ENCODE data around the gene C2orf80. TPM values are rescaled to one million over a fixed set of nuclear protein-coding genes. Genes with fewer than 3 reads are reported as not detected.
A peak's percentile ranks its signal among the peaks of the same experiment; 100 is the strongest.

Gene C2orf80
- polyA plus RNA-seq, 1 of the 3 experiments (the other 2 are of a cell fraction): not detected

- no peaks in the 10 kb centered on the region for H3K36me3 ChIP-seq (replicated peaks in 1 of 2; ENCODE audit: control insufficient read depth in 1 of 2, insufficient read depth in 2 of 2, low read length in 1 of 2)
- H3K79me2 ChIP-seq (ENCODE audit: insufficient read depth): no peaks in the 10 kb centered on the region
- POLR2A ChIA-PET: no interaction called here
- no peaks in the 10 kb centered on the region for H3K9me2 ChIP-seq
- no peaks in the 10 kb centered on the region for H4K20me1 ChIP-seq (ENCODE audit: insufficient read depth)
- peaks cover 6 to 9% of the 10 kb centered on the region in 2 experiments; a peak in 3 of 4 replicates for H3K4me1 ChIP-seq (ENCODE audit: control insufficient read depth in 1 of 2, insufficient read depth in 2 of 2, low read depth in 1 of 2, low read length in 1 of 2)
- H3K4me3 ChIP-seq (ENCODE audit: low read depth in 2 of 2, low read length in 1 of 2): no peak overlapping the region
- peak; percentile 61 for DNase-seq
- no peaks in the 10 kb centered on the region for H3K9me3 ChIP-seq
- no peak overlapping the region for H3K9ac ChIP-seq
- no peaks in the 10 kb centered on the region for H3K27me3 ChIP-seq (ENCODE audit: insufficient read depth)
- peak overlapping the region in 1 of 2 experiments; percentile 81; a peak in 2 of 4 replicates for H3K27ac ChIP-seq (ENCODE audit: low read depth in 2 of 2, low read length in 1 of 2)
- no peak overlapping the region for H2AFZ ChIP-seq (ENCODE audit: low read depth)
- no peaks in the 10 kb centered on the region for H3F3A ChIP-seq (replicated peaks; ENCODE audit: insufficient read depth)
- CTCF ChIA-PET: interaction anchor here (0.6 to 3.0 kb wide), 8 partner anchors 11 to 113 kb away, joined by 3 to 22 read pairs (median 3); partner anchors contain the start of gene IDH1
- peak overlapping the region; percentile 28; the same call in 1 of the 2 replicates for H3K4me2 ChIP-seq
- TF ChIP-seq NFIC (IDR thresholded peaks at IDR 0.05; ENCODE audit: borderline replicate concordance): peak; percentile 62
- TF ChIP-seq FOSL2 (IDR thresholded peaks at IDR 0.05; ENCODE audit: borderline replicate concordance, low read depth): no peak
- peak in 1 of 2 experiments; percentile 65; a peak in 2 of 4 replicates for TF ChIP-seq EP300 (IDR thresholded peaks at IDR 0.05; ENCODE audit: borderline replicate concordance in 1 of 2, low read depth in 1 of 2, low read length in 1 of 2)
- WGBS (ENCODE audit: low lambda C conversion rate): 28% methylated on average over 8 of the region's 8 CpGs
These were observed 47.4 kb downstream of the C2orf80 start for GRCh38 chr2:208142240-208142924.

DNA sequence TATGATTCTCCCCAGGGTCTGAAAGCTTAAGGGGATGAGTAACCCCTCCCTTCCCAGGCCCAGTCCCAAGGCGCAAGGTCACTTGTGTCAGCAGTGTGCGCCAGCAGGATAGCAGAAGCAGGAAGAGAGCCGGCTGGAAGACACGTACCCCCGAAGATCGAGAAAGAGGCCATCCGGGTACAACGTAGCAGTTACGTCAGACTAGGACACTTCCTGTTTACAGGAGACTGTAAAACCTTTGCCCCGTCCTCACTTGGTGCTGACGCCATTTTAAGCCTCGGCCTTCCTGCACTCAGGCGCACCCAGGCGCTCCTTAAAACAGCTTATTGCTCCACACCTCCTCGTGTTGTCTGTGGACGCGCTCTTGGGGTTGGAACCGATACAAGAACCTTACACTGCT is 50.4 kb downstream of the C2orf80 start:
- ChIA-PET POLR2A (no interaction called here), CTCF (no interaction called here)
- Histone ChIP-seq H3K4me1 (ENCODE audit: control insufficient read depth in 1 of 2, insufficient read depth in 2 of 2, low read depth in 1 of 2, low read length in 1 of 2) (peaks cover 6 to 15% of the 10 kb centered on the region in 2 experiments; a peak in 3 of 4 replicates), H4K20me1 (ENCODE audit: insufficient read depth) (no peaks in the 10 kb centered on the region), H2AFZ (ENCODE audit: low read depth) (no peak overlapping the region), H3K9me3 (no peaks in the 10 kb centered on the region), H3K27ac (ENCODE audit: low read depth in 2 of 2, low read length in 1 of 2) (no peak overlapping the region), H3K4me2 (no peak overlapping the region), H3K9ac (no peak overlapping the region), H3K4me3 (ENCODE audit: low read depth in 2 of 2, low read length in 1 of 2) (no peak overlapping the region), H3K36me3 (replicated peaks in 1 of 2; ENCODE audit: control insufficient read depth in 1 of 2, insufficient read depth in 2 of 2, low read length in 1 of 2) (no peaks in the 10 kb centered on the region), H3K27me3 (ENCODE audit: insufficient read depth) (no peaks in the 10 kb centered on the region), H3K79me2 (ENCODE audit: insufficient read depth) (no peaks in the 10 kb centered on the region), H3K9me2 (no peaks in the 10 kb centered on the region), H3F3A (replicated peaks; ENCODE audit: insufficient read depth) (no peaks in the 10 kb centered on the region)
- 90% methylated on average over 18 of the region's 18 CpGs for WGBS (ENCODE audit: low lambda C conversion rate)
- DNase-seq: no peak
- no peak for TF ChIP-seq FOSL2 (IDR thresholded peaks at IDR 0.05; ENCODE audit: borderline replicate concordance, low read depth)
- no peak for TF ChIP-seq FOXJ3 (CRISPR knock-in tag; IDR thresholded peaks at IDR 0.05)
- TF ChIP-seq, protein P1, sequence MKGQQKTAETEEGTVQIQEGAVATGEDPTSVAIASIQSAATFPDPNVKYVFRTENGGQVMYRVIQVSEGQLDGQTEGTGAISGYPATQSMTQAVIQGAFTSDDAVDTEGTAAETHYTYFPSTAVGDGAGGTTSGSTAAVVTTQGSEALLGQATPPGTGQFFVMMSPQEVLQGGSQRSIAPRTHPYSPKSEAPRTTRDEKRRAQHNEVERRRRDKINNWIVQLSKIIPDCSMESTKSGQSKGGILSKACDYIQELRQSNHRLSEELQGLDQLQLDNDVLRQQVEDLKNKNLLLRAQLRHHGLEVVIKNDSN (IDR thresholded peaks at IDR 0.05; ENCODE audit: borderline replicate concordance, low read depth): no peak
- TF ChIP-seq FOXM1 (IDR thresholded peaks at IDR 0.05; ENCODE audit: low read depth): no peak
- no peak for TF ChIP-seq RXRA (IDR thresholded peaks at IDR 0.05; ENCODE audit: borderline replicate concordance, low read depth)
- TF ChIP-seq YY1 (IDR thresholded peaks at IDR 0.05; ENCODE audit: low read depth): no peak
- no peak for TF ChIP-seq TCF12 (IDR thresholded peaks at IDR 0.05)
- no peak for TF ChIP-seq EZH2phosphoT487 (IDR thresholded peaks at IDR 0.05; ENCODE audit: borderline replicate concordance, low read depth)
- no peak for TF ChIP-seq CHD2 (IDR thresholded peaks at IDR 0.05; ENCODE audit: low read length, partially characterized antibody)
- TF ChIP-seq NFIC (IDR thresholded peaks at IDR 0.05; ENCODE audit: borderline replicate concordance): no peak
- no peak for TF ChIP-seq CTCF (IDR thresholded peaks at IDR 0.05)
- no peak for TF ChIP-seq NRF1 (IDR thresholded peaks at IDR 0.05; ENCODE audit: low read depth, low read length)
- TF ChIP-seq, protein P2, sequence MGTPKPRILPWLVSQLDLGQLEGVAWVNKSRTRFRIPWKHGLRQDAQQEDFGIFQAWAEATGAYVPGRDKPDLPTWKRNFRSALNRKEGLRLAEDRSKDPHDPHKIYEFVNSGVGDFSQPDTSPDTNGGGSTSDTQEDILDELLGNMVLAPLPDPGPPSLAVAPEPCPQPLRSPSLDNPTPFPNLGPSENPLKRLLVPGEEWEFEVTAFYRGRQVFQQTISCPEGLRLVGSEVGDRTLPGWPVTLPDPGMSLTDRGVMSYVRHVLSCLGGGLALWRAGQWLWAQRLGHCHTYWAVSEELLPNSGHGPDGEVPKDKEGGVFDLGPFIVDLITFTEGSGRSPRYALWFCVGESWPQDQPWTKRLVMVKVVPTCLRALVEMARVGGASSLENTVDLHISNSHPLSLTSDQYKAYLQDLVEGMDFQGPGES (IDR thresholded peaks at IDR 0.05; ENCODE audit: low read depth, low read length): no peak
- no peak for TF ChIP-seq MAX (IDR thresholded peaks at IDR 0.05; ENCODE audit: low read depth)
- TF ChIP-seq GABPA (IDR thresholded peaks at IDR 0.05; ENCODE audit: low read depth): no peak
- TF ChIP-seq, protein P3, sequence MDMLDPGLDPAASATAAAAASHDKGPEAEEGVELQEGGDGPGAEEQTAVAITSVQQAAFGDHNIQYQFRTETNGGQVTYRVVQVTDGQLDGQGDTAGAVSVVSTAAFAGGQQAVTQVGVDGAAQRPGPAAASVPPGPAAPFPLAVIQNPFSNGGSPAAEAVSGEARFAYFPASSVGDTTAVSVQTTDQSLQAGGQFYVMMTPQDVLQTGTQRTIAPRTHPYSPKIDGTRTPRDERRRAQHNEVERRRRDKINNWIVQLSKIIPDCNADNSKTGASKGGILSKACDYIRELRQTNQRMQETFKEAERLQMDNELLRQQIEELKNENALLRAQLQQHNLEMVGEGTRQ (IDR thresholded peaks at IDR 0.05; ENCODE audit: borderline replicate concordance, low read depth, low read length): no peak
